Smooth muscle cell (in vitro differentiated cells): ENCODE results near the gene LRRC14B. TPM values are rescaled to one million over a fixed set of nuclear protein-coding genes. Genes with fewer than 3 reads are reported as not detected.

ENCODE experiments used
- DNase-seq: peaks from one replicate; lab custom pipeline; 2025; ENCODE audit not compliant: unreplicated experiment; lab: John Stamatoyannopoulos, UW
- H2AFZ ChIP-seq: fragments of 200-600 bp; sonication (generic); 2 replicates; pipeline ENCODE4 v1.6.0; 2016; ENCODE audit warnings: antibody characterized with exemption, low read depth, mild to moderate bottlenecking
- H3F3A ChIP-seq: fragments of 200-600 bp; sonication (generic); 2 replicates; pipeline ENCODE4 v1.6.0; 2017; ENCODE audit warnings: antibody characterized with exemption, low read depth
- H3K27ac ChIP-seq: fragments of 200-600 bp; sonication (generic); 2 replicates; pipeline ENCODE4 v1.5.1; 2016; ENCODE audit warnings: low read depth, mild to moderate bottlenecking
- H3K27me3 ChIP-seq: fragments of 200-600 bp; sonication (generic); 2 replicates; pipeline ENCODE4 v1.6.1; 2016; ENCODE audit warnings: low read depth, mild to moderate bottlenecking
- H3K36me3 ChIP-seq: fragments of 200-600 bp; sonication (generic); 2 replicates; pipeline ENCODE4 v1.5.1; 2016; ENCODE audit warnings: low read depth
- H3K4me1 ChIP-seq: fragments of 200-600 bp; sonication (generic); 2 replicates; pipeline ENCODE4 v1.5.1; 2016; ENCODE audit warnings: low read depth
- H3K4me2 ChIP-seq: fragments of 200-600 bp; sonication (generic); 2 replicates; pipeline ENCODE4 v1.6.0; 2016; ENCODE audit warnings: mild to moderate bottlenecking
- H3K4me3 ChIP-seq: fragments of 200-600 bp; sonication (generic); 2 replicates; pipeline ENCODE4 v1.5.1; 2016; ENCODE audit warnings: mild to moderate bottlenecking
- H3K79me2 ChIP-seq: fragments of 200-600 bp; sonication (generic); 2 replicates; pipeline ENCODE4 v1.6.0; 2016; ENCODE audit warnings: low read depth, mild to moderate bottlenecking
- H3K9ac ChIP-seq: fragments of 200-600 bp; sonication (generic); 2 replicates; pipeline ENCODE4 v1.6.0; 2016; ENCODE audit warnings: low read depth
- H3K9me3 ChIP-seq: fragments of 200-600 bp; sonication (generic); replicated peaks from 2 replicates; pipeline ENCODE4 v1.5.1; 2016; ENCODE audit warnings: low read depth
- H4K20me1 ChIP-seq: fragments of 200-600 bp; sonication (generic); 2 replicates; pipeline ENCODE4 v1.6.0; 2016; ENCODE audit warnings: low read depth
- WGBS: methylation state at CpG from one replicate; pipeline ENCODE4 v1.1.7; 2016; ENCODE audit warnings: low lambda C conversion rate; 5-methylcytosine and 5-hydroxymethylcytosine counted together
- polyA plus RNA-seq: library from polyadenylated mRNA; unstranded; fragments of >200 nt; fragmentation: Nextera tagmentation; extraction: Ambion mirVana; gene quantifications from 2 replicates; pipeline ENCODE4 v1.2.1, GENCODE V29; 2016
- total RNA-seq: library from RNA; depleted of rRNA; stranded (reverse); fragments of >200 nt; gene quantifications from 2 replicates; pipeline ENCODE4 v1.2.3, GENCODE V29; 2014
- TF ChIP-seq, protein P1 (sequence below): fragments of 200-600 bp; sonication (generic); IDR thresholded peaks from 2 replicates; pipeline ENCODE4 v1.5.1; 2017; ENCODE audit warnings: borderline replicate concordance, mild to moderate bottlenecking, antibody characterized with exemption; ENCODE audit not compliant: insufficient read depth, poor library complexity, severe bottlenecking

Gene LRRC14B
- total and polyA plus RNA-seq, 2 experiments from 2014 or later = not detected

- H3K27me3 ChIP-seq = no peaks in the 10 kb centered on the region
- H3F3A ChIP-seq = no peaks in the 10 kb centered on the region
- H3K79me2 ChIP-seq = no peaks in the 10 kb centered on the region
- H4K20me1 ChIP-seq = no peaks in the 10 kb centered on the region
- TF ChIP-seq, protein P1, sequence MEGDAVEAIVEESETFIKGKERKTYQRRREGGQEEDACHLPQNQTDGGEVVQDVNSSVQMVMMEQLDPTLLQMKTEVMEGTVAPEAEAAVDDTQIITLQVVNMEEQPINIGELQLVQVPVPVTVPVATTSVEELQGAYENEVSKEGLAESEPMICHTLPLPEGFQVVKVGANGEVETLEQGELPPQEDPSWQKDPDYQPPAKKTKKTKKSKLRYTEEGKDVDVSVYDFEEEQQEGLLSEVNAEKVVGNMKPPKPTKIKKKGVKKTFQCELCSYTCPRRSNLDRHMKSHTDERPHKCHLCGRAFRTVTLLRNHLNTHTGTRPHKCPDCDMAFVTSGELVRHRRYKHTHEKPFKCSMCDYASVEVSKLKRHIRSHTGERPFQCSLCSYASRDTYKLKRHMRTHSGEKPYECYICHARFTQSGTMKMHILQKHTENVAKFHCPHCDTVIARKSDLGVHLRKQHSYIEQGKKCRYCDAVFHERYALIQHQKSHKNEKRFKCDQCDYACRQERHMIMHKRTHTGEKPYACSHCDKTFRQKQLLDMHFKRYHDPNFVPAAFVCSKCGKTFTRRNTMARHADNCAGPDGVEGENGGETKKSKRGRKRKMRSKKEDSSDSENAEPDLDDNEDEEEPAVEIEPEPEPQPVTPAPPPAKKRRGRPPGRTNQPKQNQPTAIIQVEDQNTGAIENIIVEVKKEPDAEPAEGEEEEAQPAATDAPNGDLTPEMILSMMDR = no peak
- H2AFZ ChIP-seq = no peak overlapping the region
- no peak overlapping the region for H3K4me2 ChIP-seq
- H3K9ac ChIP-seq = no peak overlapping the region
- WGBS = 95% methylated on average over 17 of the region's 17 CpGs
- H3K4me1 ChIP-seq = no peaks in the 10 kb centered on the region
- H3K27ac ChIP-seq = no peak overlapping the region
- no peak overlapping the region for H3K4me3 ChIP-seq
- no peaks in the 10 kb centered on the region for H3K36me3 ChIP-seq
- no peak for DNase-seq
- H3K9me3 ChIP-seq = no peaks in the 10 kb centered on the region
These were observed 34.8 kb upstream of the LRRC14B start for GRCh38 chr5:156411-157072.

DNA sequence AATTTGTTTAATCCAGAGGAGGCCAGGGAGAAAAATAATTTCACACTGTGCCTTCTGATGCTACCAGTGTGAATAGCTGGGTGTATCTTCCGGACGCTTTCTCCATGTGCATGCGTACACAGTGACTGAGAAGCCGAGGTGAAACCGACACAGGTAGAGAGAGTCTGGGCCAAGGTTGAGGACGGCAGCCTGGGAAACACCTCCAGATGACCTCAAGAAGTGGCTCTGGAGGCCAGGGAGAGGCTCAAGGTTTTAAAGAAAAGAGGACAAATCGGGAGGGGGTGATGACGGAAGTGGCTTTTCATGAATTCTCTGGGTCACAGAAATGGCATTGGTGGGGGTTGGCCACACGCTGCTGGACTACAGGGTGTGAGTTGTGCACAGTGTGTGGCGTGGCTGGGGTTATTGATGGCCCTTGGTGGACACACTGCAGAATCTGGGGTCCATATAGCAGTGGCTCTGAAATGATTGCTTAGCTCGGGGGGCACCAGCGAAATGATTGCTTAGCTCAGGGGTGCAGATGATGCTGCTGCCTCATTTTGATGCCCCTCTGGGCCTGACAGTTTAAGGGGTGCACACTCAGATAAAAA is 34.1 kb upstream of the LRRC14B start:
- Histone ChIP-seq H3K4me1 (no peaks in the 10 kb centered on the region), H3F3A (no peaks in the 10 kb centered on the region), H4K20me1 (no peaks in the 10 kb centered on the region), H3K79me2 (no peaks in the 10 kb centered on the region), H2AFZ (no peak overlapping the region), H3K9ac (no peak overlapping the region), H3K36me3 (no peaks in the 10 kb centered on the region), H3K27me3 (no peaks in the 10 kb centered on the region), H3K4me2 (no peak overlapping the region), H3K27ac (no peak overlapping the region), H3K4me3 (no peak overlapping the region), H3K9me3 (no peaks in the 10 kb centered on the region)
- TF ChIP-seq, protein P1 = no peak
- 97% methylated on average over 12 of the region's 12 CpGs for WGBS
- no peak for DNase-seq

DNA sequence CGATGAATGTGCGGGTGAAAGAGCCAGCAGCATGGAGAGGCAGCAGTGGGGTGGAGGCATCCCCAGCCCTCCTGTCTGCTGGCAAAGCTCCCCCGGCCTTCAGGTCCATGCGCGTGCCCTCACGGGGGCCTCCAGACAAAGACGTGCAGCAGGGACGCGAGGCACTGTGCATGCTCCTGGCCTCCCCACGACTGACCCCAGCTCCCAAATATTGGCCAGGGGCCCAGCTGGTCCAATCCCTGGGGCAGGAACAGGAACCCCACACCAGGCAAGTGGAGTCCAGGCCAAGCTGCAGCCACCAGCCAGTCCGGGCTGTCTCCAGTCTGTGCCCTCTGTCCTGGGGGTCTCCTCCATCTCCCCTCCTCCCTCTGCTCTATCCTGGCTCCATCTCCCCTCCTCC is 33.5 kb upstream of the LRRC14B start:
- WGBS = 97% methylated on average over 11 of the region's 11 CpGs
- no peaks in the 10 kb centered on the region for H3K9me3 ChIP-seq
- H3K27me3 ChIP-seq = no peaks in the 10 kb centered on the region
- no peaks in the 10 kb centered on the region for H3K36me3 ChIP-seq
- no peaks in the 10 kb centered on the region for H3K79me2 ChIP-seq
- H4K20me1 ChIP-seq = no peaks in the 10 kb centered on the region
- no peaks in the 10 kb centered on the region for H3F3A ChIP-seq
- H3K4me3 ChIP-seq = no peak overlapping the region
- no peak overlapping the region for H3K9ac ChIP-seq
- DNase-seq = no peak
- no peak overlapping the region for H3K4me2 ChIP-seq
- H3K4me1 ChIP-seq = no peaks in the 10 kb centered on the region
- TF ChIP-seq, protein P1 = no peak
- no peak overlapping the region for H2AFZ ChIP-seq
- H3K27ac ChIP-seq = no peak overlapping the region
